WTC11 (cell line): ENCODE results near the gene DIDO1. TPM values are rescaled to one million over a fixed set of nuclear protein-coding genes. Genes with fewer than 3 reads are reported as not detected.

Source experiments
- ATAC-seq: fragments of 200-7000 bp; cut with Tn5 transposase; 2 replicates; pipeline ENCODE4 v1.10.0; 2021; ENCODE audit warnings: mild to moderate bottlenecking, moderate library complexity
- CTCF ChIA-PET: fragments of 300-600 bp; sonication (Branson Sonifier 250); formaldehyde crosslinking; loops from one replicate; lab custom pipeline; 2021; ENCODE audit warnings: antibody characterized with exemption; lab: Charles Lee
- POLR2A ChIA-PET: fragments of 350-600 bp; sonication (Branson Sonifier 250); formaldehyde crosslinking; loops from one replicate; lab custom pipeline; 2021; ENCODE audit warnings: antibody characterized with exemption; lab: Charles Lee
- DNase-seq: peaks from one replicate; pipeline ENCODE4 v3.0.0; 2021; ENCODE audit warnings: low spot score
- H3K27ac Mint-ChIP-seq: 2 replicates; pipeline ENCODE4 v1.8.0; 2021; ENCODE audit warnings: mixed read lengths
- H3K27me3 Mint-ChIP-seq: 2 replicates; pipeline ENCODE4 v1.8.0; 2021; ENCODE audit warnings: low read depth, mild to moderate bottlenecking, moderate library complexity, mixed read lengths
- H3K36me3 Mint-ChIP-seq: 2 replicates; pipeline ENCODE4 v1.8.0; 2021; ENCODE audit warnings: mixed read lengths
- H3K4me1 Mint-ChIP-seq: 2 replicates; pipeline ENCODE4 v1.8.0; 2022; ENCODE audit warnings: mixed read lengths
- H3K4me3 Mint-ChIP-seq: 2 replicates; pipeline ENCODE4 v1.8.0; 2021; ENCODE audit warnings: mild to moderate bottlenecking, moderate library complexity, mixed read lengths
- H3K9me3 Mint-ChIP-seq: 2 replicates; pipeline ENCODE4 v1.8.0; 2021; ENCODE audit warnings: mixed read lengths
- ATF1 ChIP-seq: sonication (generic); formaldehyde crosslinking; IDR thresholded peaks from 2 replicates; pipeline ENCODE4 v1.8.1; 2023; ENCODE audit warnings: mild to moderate bottlenecking, moderate library complexity, missing genetic modification reagents
- ATF2 ChIP-seq: sonication (generic); formaldehyde crosslinking; IDR thresholded peaks from 2 replicates; pipeline ENCODE4 v1.8.1; 2022; ENCODE audit warnings: low read depth, missing genetic modification reagents, borderline replicate concordance
- CTCF ChIP-seq: fragments of 200-600 bp; IDR thresholded peaks from 2 replicates; pipeline ENCODE4 v1.8.0; 2022; ENCODE audit warnings: antibody characterized with exemption
- E2F1 ChIP-seq: sonication (generic); formaldehyde crosslinking; IDR thresholded peaks from 2 replicates; pipeline ENCODE4 v1.8.0; 2022; ENCODE audit warnings: mild to moderate bottlenecking, missing genetic modification reagents
- ELF4 ChIP-seq: sonication (generic); formaldehyde crosslinking; IDR thresholded peaks from 2 replicates; pipeline ENCODE4 v1.8.1; 2022; ENCODE audit warnings: low read depth, mild to moderate bottlenecking, moderate library complexity, missing genetic modification reagents
- ETV6 ChIP-seq: sonication (generic); formaldehyde crosslinking; IDR thresholded peaks from 2 replicates; pipeline ENCODE4 v1.8.1; 2022; ENCODE audit warnings: mild to moderate bottlenecking, missing genetic modification reagents
- FOXK1 ChIP-seq: sonication (generic); formaldehyde crosslinking; IDR thresholded peaks from 2 replicates; pipeline ENCODE4 v1.8.0; 2022; ENCODE audit warnings: mild to moderate bottlenecking, moderate library complexity, missing genetic modification reagents
- FOXP1 ChIP-seq: sonication (generic); formaldehyde crosslinking; IDR thresholded peaks from 2 replicates; pipeline ENCODE4 v1.8.0; 2022; ENCODE audit warnings: missing genetic modification reagents, mild to moderate bottlenecking, moderate library complexity, borderline replicate concordance
- HMGA2 ChIP-seq: fragments of 250-450 bp; sonication (Bioruptor Pico); IDR thresholded peaks from 2 replicates; pipeline ENCODE4 v1.4.0; 2021; ENCODE audit warnings: mild to moderate bottlenecking, moderate library complexity
- IRF1 ChIP-seq: sonication (generic); formaldehyde crosslinking; IDR thresholded peaks from 2 replicates; pipeline ENCODE4 v1.8.0; 2023; ENCODE audit warnings: missing genetic modification reagents
- JAZF1 ChIP-seq: fragments of 250-450 bp; sonication (Bioruptor Pico); IDR thresholded peaks from 2 replicates; pipeline ENCODE4 v1.9.0; 2021; ENCODE audit warnings: moderate library complexity, mild to moderate bottlenecking, inconsistent platforms
- KAT7 ChIP-seq: sonication (generic); formaldehyde crosslinking; IDR thresholded peaks from 2 replicates; pipeline ENCODE4 v1.8.1; 2023; ENCODE audit warnings: missing genetic modification reagents, mild to moderate bottlenecking, borderline replicate concordance
- MLX ChIP-seq: sonication (generic); formaldehyde crosslinking; IDR thresholded peaks from 2 replicates; pipeline ENCODE4 v1.8.1; 2023; ENCODE audit warnings: mild to moderate bottlenecking, missing genetic modification reagents, moderate library complexity
- MXD4 ChIP-seq: fragments of 250-450 bp; sonication (Bioruptor Pico); IDR thresholded peaks from 2 replicates; pipeline ENCODE4 v1.8.0; 2021; ENCODE audit warnings: mild to moderate bottlenecking, moderate library complexity, borderline replicate concordance
- NFE2L1 ChIP-seq: sonication (generic); formaldehyde crosslinking; IDR thresholded peaks from 2 replicates; pipeline ENCODE4 v1.8.1; 2023; ENCODE audit warnings: missing genetic modification reagents
- NFYB ChIP-seq: sonication (generic); formaldehyde crosslinking; conservative IDR thresholded peaks from 2 replicates; pipeline ENCODE4 v1.8.0; 2022; ENCODE audit warnings: low read depth, missing genetic modification reagents
- NR1H2 ChIP-seq: sonication (generic); formaldehyde crosslinking; IDR thresholded peaks from 2 replicates; pipeline ENCODE4 v1.9.0; 2021; ENCODE audit warnings: mild to moderate bottlenecking, moderate library complexity, missing genetic modification reagents
- PRRX2 ChIP-seq: fragments of 250-450 bp; sonication (Bioruptor Pico); IDR thresholded peaks from 2 replicates; pipeline ENCODE4 v1.8.0; 2021; ENCODE audit warnings: mild to moderate bottlenecking
- USF2 ChIP-seq: sonication (generic); formaldehyde crosslinking; IDR thresholded peaks from 2 replicates; pipeline ENCODE4 v1.8.1; 2023; ENCODE audit warnings: mild to moderate bottlenecking, missing genetic modification reagents, moderate library complexity
- ZNF281 ChIP-seq: sonication (generic); formaldehyde crosslinking; IDR thresholded peaks from 2 replicates; pipeline ENCODE4 v1.8.0; 2023; ENCODE audit warnings: mild to moderate bottlenecking, missing genetic modification reagents
- ZNF425 ChIP-seq: fragments of 250-450 bp; sonication (Bioruptor Pico); conservative IDR thresholded peaks from 2 replicates; pipeline ENCODE4 v1.9.0; 2021; ENCODE audit warnings: mild to moderate bottlenecking
- ZSCAN18 ChIP-seq: fragments of 250-450 bp; sonication (Bioruptor Pico); IDR thresholded peaks from 2 replicates; pipeline ENCODE4 v2.1.2; 2022; ENCODE audit warnings: mild to moderate bottlenecking, moderate library complexity
- total RNA-seq: library from RNA; stranded (reverse); gene quantifications from 3 replicates; pipeline ENCODE4 v1.2.3, GENCODE V29; 2021

DIDO1 gene
- total RNA-seq, 1 experiment from 2014 or later, result 87.3 TPM

- CTCF ChIA-PET, result interaction anchor here (0.6 to 3.7 kb wide), 15 partner anchors 12 to 567 kb away, joined by 3 to 24 read pairs (median 6); partner anchors contain the start of genes BHLHE23 and TCFL5
- ATAC-seq, result peak; percentile 6
- H3K4me1 Mint-ChIP-seq, result peaks cover 17% of the 10 kb centered on the region
- DNase-seq, result no peak
- H3K4me3 Mint-ChIP-seq, result peak overlapping the region; percentile 65
- no peaks in the 10 kb centered on the region for H3K9me3 Mint-ChIP-seq
- H3K36me3 Mint-ChIP-seq, result peaks cover 27% of the 10 kb centered on the region
- POLR2A ChIA-PET, result no interaction called here
- H3K27ac Mint-ChIP-seq, result no peak overlapping the region
- H3K27me3 Mint-ChIP-seq, result no peaks in the 10 kb centered on the region
- TF ChIP-seq PRRX2 (CRISPR knock-in tag), result no peak
- 0 out of 2 replicates have a peak, but pooled peaks have one; percentile 12 for TF ChIP-seq ETV6 (CRISPR knock-in tag)
- TF ChIP-seq NFE2L1 (CRISPR knock-in tag), result no peak
- no peak for TF ChIP-seq E2F1 (CRISPR knock-in tag)
- no peak for TF ChIP-seq FOXP1 (CRISPR knock-in tag)
- TF ChIP-seq NR1H2 (CRISPR knock-in tag), result no peak; the same call in 1 of the 2 replicates
- no peak for TF ChIP-seq ZSCAN18
- no peak for TF ChIP-seq ATF1
- TF ChIP-seq ELF4 (CRISPR knock-in tag), result no peak
- 0 out of 2 replicates have a peak, but pooled peaks have one; percentile 9 for TF ChIP-seq USF2 (CRISPR knock-in tag)
- TF ChIP-seq ZNF425 (CRISPR knock-in tag), result no peak
- TF ChIP-seq JAZF1 (CRISPR knock-in tag), result no peak
- TF ChIP-seq IRF1, result no peak
- no peak for TF ChIP-seq ZNF281 (CRISPR knock-in tag)
- TF ChIP-seq FOXK1 (CRISPR knock-in tag), result no peak
- TF ChIP-seq ATF2 (CRISPR knock-in tag), result no peak
- no peak for TF ChIP-seq KAT7 (CRISPR knock-in tag)
- no peak for TF ChIP-seq NFYB
- TF ChIP-seq HMGA2, result no peak
- TF ChIP-seq MLX (CRISPR knock-in tag), result no peak
- TF ChIP-seq MXD4 (CRISPR knock-in tag), result no peak
- TF ChIP-seq CTCF, result no peak
Measured at GRCh38 chr20:62952968-62953838, 26.9 kb upstream of the DIDO1 start.
